Testis (tissue), 3 donors: ENCODE measurements around the gene CDKAL1. TPM values are rescaled to one million over a fixed set of nuclear protein-coding genes. Genes with fewer than 3 reads are reported as not detected.

Source experiments
- DNase-seq: peaks from one replicate; pipeline ENCODE4 v3.0.0-alpha.2; 2019
- H3K27ac ChIP-seq, 2 donors: fragments of 200-600 bp; sonication (generic); one replicate each; pipeline ENCODE4 v1.5.1; 2019
- H3K27me3 ChIP-seq: fragments of 200-600 bp; sonication (generic); one replicate; pipeline ENCODE4 v1.5.1; 2019
- H3K36me3 ChIP-seq: fragments of 200-600 bp; sonication (generic); one replicate; pipeline ENCODE4 v1.5.1; 2017; ENCODE audit warnings: low read depth; ENCODE audit errors: missing control alignments
- H3K4me1 ChIP-seq: fragments of 200-600 bp; sonication (generic); one replicate; pipeline ENCODE4 v1.5.1; 2019
- H3K4me3 ChIP-seq, 2 donors: fragments of 200-600 bp; sonication (generic); one replicate each; pipeline ENCODE4 v1.5.1; 2017 to 2019
- H3K9me3 ChIP-seq: fragments of 200-600 bp; sonication (generic); one replicate; pipeline ENCODE4 v1.5.1; 2017
- CTCF ChIP-seq, 3 experiments: fragments of 450-650 bp in 2 of 3; fragments of 200-600 bp in 1 of 3; sonication (generic) in 1 of 3; IDR thresholded peaks; one replicate each; pipeline ENCODE4 v1.5.1; 2016 to 2019; ENCODE audit warnings: antibody characterized with exemption in 3 of 3, mild to moderate bottlenecking in 2 of 3, moderate library complexity in 1 of 3
- POLR2A ChIP-seq: fragments of 450-650 bp; IDR thresholded peaks from one replicate; pipeline ENCODE4 v1.6.1; 2017; ENCODE audit warnings: antibody characterized with exemption, mild to moderate bottlenecking, moderate library complexity
- WGBS, 2 donors: methylation state at CpG; one replicate each; pipeline ENCODE4 v1.1.5; 2018; 5-methylcytosine and 5-hydroxymethylcytosine counted together
- intact Hi-C: fragments of 100-400 bp; cut with DNase I; formaldehyde crosslinking; loops from one replicate; pipeline ENCODE4 v1.15.1; 2023; ENCODE audit warnings: low total_unique reads
- polyA plus RNA-seq: library from polyadenylated mRNA; stranded (reverse); fragments of 350-450 nt; fragmentation: Illumina TruSeq; extraction: RNeasy Lipid Tissue Mini Kit (QIAGEN cat#74804); gene quantifications from one replicate; pipeline ENCODE4 v1.2.3, GENCODE V29; 2014; ENCODE audit warnings: low read depth, low replicate concordance; ENCODE audit not compliant: insufficient read depth
- total RNA-seq, 2 donors: library from RNA; depleted of rRNA; stranded (reverse); fragments of >200 nt; gene quantifications; one replicate each; pipeline ENCODE4 v1.2.3, GENCODE V29; 2016

CDKAL1 gene
- total and polyA plus RNA-seq, 3 donors from 2014 or later: 11.1 to 18.5 (median 16.1) TPM

DNA sequence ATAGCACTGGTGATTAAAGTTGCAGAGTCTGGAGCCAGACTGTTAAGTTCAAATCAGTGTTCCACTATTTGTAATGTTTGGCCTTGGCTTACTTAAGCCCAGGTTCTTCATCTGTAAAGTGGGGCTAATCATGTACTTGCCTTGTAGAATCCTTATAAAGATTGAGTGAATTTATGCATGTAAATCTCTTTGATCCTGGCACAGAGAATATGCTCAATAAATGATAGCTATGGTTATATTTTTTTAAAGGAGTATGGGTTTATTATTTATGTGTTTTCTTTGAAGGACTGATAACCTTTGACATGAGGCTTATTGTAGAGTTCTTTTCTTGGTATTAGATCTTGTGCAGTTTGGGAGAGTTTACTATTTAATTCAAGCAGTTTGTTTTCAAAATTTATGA lies 89.5 kb downstream of the CDKAL1 start:
- Histone ChIP-seq H3K27ac (no peak overlapping the region), H3K4me3 (no peak overlapping the region)

DNA sequence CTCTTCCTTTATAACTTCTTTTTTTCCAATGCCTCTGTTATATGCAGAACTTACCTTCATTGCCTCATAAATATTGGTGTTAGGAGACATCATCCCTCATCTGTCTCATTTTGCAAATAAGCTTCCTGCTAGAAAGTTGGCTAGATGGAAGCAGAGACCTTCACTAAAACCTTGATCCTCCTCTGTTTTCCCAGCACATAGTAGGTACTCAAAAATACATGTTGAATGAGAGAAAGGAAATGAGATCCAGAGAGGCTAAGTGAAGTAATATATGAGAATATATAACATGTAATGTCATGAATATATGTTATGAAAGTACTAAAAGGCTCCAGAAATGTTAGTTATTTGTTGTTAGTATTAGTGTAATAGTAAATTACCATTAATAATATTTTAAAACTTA lies 91.9 kb downstream of the CDKAL1 start:
- Histone ChIP-seq H3K27me3 (no peaks in the 10 kb centered on the region), H3K27ac (no peak overlapping the region), H3K9me3 (no peaks in the 10 kb centered on the region), H3K36me3 (no peaks in the 10 kb centered on the region), H3K4me1 (no peaks in the 10 kb centered on the region), H3K4me3 (no peak overlapping the region)
- no peak for DNase-seq
- TF ChIP-seq POLR2A: no peak
- no peak for TF ChIP-seq CTCF (IDR thresholded peaks at IDR 0.05)
- intact Hi-C loops: no loop called here

More for the DNA sequence above, 89.5 kb downstream of the CDKAL1 start:
- intact Hi-C loops: no loop called here
- H3K36me3 ChIP-seq: no peaks in the 10 kb centered on the region
- H3K27me3 ChIP-seq: no peaks in the 10 kb centered on the region
- H3K9me3 ChIP-seq: no peaks in the 10 kb centered on the region
- H3K4me1 ChIP-seq: no peaks in the 10 kb centered on the region
- TF ChIP-seq POLR2A (no peak), CTCF (IDR thresholded peaks at IDR 0.05) (no peak)
- no peak for DNase-seq

DNA sequence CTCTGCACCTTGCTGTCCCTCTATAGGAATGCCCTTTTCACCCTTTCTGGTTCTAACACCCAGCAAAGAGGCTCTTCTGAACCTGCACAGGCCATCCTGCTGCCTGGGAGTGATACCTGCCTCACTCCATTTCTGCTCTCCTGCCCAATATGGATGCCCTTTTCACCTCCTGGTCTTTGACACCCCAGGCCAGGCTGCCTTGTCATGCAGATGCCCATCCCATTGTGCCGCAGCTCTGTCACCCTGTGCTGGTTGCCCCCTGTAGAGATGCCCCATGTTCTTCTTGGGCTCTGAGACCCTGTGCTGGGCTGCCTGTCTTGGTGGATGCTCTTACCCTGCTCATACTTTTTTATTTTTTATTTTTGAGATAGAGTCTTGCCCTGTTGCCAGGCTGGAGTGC lies 95.3 kb downstream of the CDKAL1 start:
- no peaks in the 10 kb centered on the region for H3K27me3 ChIP-seq
- H3K4me1 ChIP-seq: no peaks in the 10 kb centered on the region
- no peaks in the 10 kb centered on the region for H3K36me3 ChIP-seq
- WGBS, 2 donors: 94 to 100% methylated on average over 1 of the region's 1 CpG
- DNase-seq: no peak
- no peak for TF ChIP-seq CTCF (IDR thresholded peaks at IDR 0.05)
- no peak for TF ChIP-seq POLR2A
- H3K4me3 ChIP-seq: no peak overlapping the region
- H3K27ac ChIP-seq: no peak overlapping the region
- intact Hi-C loops: no loop called here
- no peaks in the 10 kb centered on the region for H3K9me3 ChIP-seq

- DNase-seq: no peak
- H3K27ac ChIP-seq: no peak overlapping the region
- TF ChIP-seq POLR2A: no peak
- no peak for TF ChIP-seq CTCF (IDR thresholded peaks at IDR 0.05)
- no peaks in the 10 kb centered on the region for H3K36me3 ChIP-seq
- H3K4me1 ChIP-seq: no peaks in the 10 kb centered on the region
- 87 to 90% methylated on average over 3 of the region's 3 CpGs for WGBS, 2 donors
- no peaks in the 10 kb centered on the region for H3K27me3 ChIP-seq
- H3K9me3 ChIP-seq: no peaks in the 10 kb centered on the region
- H3K4me3 ChIP-seq: no peak overlapping the region
- intact Hi-C loops: no loop called here
These were observed 95.9 kb downstream of the CDKAL1 start for GRCh38 chr6:20630136-20630535.

DNA sequence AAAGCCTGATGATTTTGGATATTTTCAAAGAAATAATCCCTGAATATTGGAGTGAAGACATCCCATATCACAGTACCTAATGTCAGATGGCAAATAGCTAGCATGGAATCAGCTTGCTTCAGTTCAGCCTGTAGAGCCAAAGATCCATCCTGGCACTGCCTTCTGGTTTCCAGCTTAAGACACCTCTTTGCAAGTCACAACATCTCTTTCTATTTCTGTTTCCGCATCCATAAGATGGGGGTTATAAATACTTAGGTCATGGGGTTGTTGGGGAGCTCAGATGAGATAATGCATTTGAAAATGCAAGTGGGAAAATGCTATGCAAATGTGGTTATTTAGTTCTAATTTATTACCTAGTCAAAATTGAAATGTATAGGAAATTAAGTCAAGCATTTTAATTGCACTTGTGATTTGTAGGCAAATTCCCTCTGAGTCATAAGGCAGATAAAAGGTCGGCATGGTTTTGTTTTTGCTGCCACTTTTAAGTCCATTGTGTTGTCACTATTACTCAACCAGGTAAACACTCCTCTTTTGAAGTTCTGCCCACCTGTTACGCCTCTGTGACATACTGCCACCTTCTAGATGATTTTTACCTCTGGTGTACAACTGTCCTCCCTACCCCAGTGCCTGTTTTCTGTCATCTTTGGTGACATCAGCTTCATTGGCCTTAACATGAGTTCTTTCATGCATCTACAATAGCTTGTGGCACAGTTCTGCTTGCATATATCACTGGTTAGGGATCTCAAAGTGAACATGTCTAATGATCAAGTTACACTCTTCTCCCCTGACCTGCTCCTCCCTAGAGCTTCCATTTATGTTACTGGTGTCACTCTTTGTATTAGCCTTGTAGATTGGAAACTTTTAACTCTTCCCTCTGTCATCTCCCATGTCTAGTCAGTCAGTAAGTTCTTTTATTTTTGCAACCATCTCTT lies 96.6 kb downstream of the CDKAL1 start:
- no peak overlapping the region for H3K4me3 ChIP-seq
- no peaks in the 10 kb centered on the region for H3K4me1 ChIP-seq
- DNase-seq: no peak
- H3K27ac ChIP-seq: no peak overlapping the region
- TF ChIP-seq CTCF (IDR thresholded peaks at IDR 0.05): no peak
- no peak for TF ChIP-seq POLR2A
- intact Hi-C loops: no loop called here
- no peaks in the 10 kb centered on the region for H3K36me3 ChIP-seq
- no peaks in the 10 kb centered on the region for H3K9me3 ChIP-seq
- no peaks in the 10 kb centered on the region for H3K27me3 ChIP-seq
- 89 to 92% methylated on average over 3 of the region's 3 CpGs for WGBS, 2 donors
